Left colon (tissue), 2 donors: ENCODE data around the gene KIF5A. TPM values are rescaled to one million over a fixed set of nuclear protein-coding genes. Genes with fewer than 3 reads are reported as not detected.

Source experiments
- ATAC-seq: fragments of 200-7000 bp; cut with Tn5 transposase; one replicate; pipeline ENCODE4 v1.9.1; 2020; ENCODE audit warnings: mild to moderate bottlenecking, moderate library complexity
- DNase-seq, 2 donors: peaks; one replicate each; pipeline ENCODE4 v3.0.0-alpha.2; 2020
- intact Hi-C, 2 donors: fragments of 100-400 bp; cut with DNase I in 1 of 2; cut with micrococcal nuclease in 1 of 2; formaldehyde crosslinking; loops; one replicate each; pipeline versions ENCODE4 v1.11.2 to v1.14.0; 2022; cut with DNase I, micrococcal nuclease
- total RNA-seq, 2 donors: library from RNA; stranded (reverse); fragmentation: NEBNext Ultra II Directional; extraction: Animal tissue kit (Norgen Biotek cat#: 25700); gene quantifications; one replicate each; pipeline ENCODE4 v1.2.1, GENCODE V29; 2021
- donor health status: DM: no; HTN: no; CAD: no.
- donor health status: DM: yes; HTN: yes; CAD: no.

The KIF5A gene
- total RNA-seq, 2 donors from 2014 or later = 0.85 to 1.3 TPM

DNA sequence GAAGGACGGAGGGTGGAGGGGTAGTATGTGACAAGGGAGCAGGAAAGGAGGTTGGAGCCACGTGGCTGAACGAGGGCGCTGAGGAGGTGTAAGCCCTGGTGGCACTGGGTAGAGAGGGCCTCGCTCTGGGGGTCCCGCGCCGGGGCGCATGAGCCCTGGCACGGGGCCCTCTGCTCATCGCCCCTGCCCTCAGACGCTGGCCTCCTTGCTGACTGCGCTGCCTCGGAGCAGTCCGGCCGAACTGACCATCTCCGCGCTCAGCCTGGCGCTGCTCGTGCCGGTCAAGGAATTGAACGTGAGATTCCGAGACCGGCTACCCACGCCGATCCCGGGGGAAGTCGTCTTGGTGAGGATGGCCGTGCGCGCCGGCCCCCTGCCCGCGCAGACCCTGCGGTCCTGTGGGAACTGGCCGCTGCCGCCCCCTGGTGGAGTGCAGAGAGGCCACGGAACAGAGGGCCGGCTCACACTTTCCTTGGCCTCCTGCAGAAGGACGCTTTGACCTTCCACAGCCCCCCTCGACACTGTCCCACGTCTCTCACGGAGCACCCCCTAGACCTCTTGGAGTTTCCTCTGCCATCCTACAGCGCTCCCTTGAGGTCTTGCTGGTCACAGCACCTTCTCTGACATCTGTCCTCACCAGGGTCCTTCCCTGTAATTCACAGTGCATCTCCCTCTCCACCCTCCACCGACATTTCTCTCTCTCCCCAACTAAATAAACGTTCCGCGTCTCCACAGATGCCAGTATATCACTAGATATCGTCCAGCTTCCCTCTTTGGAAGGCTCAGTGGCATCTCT lies 71.9 kb downstream of the KIF5A start:
- intact Hi-C loops = loop anchor here (2.0 to 5.0 kb wide), 2 partner anchors 39 to 43 kb away; no protein-coding TSS in a partner anchor
- peak; percentile 77 for ATAC-seq
- peak in 1 of 2 donors; percentile 74 for DNase-seq

DNA sequence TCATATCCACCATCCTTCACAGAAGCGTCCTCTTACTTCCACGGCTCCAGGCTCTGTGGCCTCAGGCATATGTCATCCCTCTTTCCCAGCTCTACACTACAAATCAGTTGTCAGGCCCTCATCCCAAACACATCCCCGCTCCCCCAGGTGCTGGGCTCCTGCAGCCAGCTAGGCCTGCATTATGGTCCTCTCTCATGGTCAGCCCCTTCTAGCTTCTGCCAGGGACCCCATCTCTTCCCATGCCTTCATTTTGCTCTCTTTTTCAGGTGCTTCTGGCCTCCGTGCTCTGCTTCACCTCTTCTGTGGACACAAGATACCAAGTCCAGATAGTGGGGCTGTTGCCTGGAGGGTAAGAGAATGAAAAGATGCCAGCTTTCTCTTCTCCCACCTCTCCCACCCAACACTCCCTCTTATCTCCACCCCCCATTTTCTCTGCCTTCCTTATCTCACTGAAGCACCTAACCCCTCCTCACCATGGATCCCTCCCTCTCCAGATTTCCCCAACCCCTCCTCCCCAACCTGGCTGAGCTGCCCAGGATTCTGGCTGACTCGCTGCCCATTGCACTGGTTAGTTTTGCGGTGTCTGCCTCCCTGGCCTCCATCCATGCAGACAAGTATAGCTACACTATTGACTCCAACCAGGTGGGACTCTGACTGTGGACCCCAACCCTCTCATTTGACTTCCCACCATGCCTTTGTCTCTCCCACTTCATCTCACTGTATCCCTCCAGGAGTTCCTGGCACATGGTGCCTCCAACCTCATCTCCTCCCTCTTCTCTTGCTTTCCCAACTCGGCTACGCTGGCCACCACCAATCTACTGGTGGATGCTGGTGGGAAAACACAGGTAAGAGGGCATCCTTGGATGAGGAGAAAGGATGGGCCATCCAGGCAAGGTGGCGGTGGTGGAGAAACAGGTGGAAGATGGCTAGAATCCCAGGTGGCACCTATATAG lies 72.7 kb downstream of the KIF5A start:
- intact Hi-C loops = loop anchor here (2.0 to 5.0 kb wide), 2 partner anchors 40 to 44 kb away; no protein-coding TSS in a partner anchor
- no peak for ATAC-seq
- no peak for DNase-seq

DNA sequence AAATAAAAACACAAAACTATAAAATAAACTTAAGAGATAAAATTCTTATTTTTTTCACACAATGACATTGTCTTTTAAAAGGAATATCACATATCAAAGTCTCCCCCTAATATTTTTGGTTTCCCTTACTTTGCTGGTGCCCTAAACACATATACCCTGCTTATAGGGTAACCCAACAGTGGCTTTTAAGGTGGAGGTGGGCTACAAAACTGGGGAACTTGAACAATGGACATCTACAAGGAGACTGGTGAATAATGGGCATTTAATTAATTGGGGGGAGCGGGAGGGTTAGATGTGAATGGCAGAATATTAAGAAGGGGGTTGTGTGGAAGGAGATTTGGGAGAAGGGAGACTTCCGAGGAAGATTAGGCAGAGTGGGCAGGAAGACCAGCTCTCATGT lies 73.5 kb downstream of the KIF5A start:
- no peak for ATAC-seq

DNA sequence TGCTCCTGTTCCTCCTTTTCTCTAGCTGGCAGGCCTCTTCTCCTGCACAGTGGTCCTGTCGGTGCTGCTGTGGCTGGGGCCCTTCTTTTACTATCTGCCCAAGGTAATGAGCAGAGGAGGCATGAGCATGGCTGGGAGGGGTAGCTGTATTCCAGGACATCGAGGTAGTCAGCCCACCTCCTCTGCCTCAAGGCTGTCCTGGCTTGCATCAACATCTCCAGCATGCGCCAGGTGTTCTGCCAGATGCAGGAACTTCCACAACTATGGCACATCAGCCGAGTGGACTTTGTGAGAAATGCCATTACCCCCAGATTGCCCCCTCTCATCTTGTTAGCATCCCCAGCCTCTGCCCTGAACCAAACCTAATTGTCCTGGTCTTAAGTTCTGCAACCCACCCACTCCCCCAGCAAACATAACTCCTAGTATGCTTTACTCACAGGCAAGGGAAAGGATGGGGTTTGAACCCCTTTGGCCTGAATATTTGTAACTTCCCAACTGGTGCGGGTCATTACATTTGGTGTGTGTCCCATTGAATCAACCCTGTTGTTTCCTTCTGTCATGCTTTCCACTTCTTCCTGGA lies 74.1 kb downstream of the KIF5A start:
- intact Hi-C loops = loop anchor here (2.0 to 5.0 kb wide), 2 partner anchors 42 to 45 kb away; no protein-coding TSS in a partner anchor
- ATAC-seq (no peak), DNase-seq (no peak)

More for the DNA sequence above, 73.5 kb downstream of the KIF5A start:
- no peak for DNase-seq
- intact Hi-C loops = loop anchor here (2.0 to 5.0 kb wide), 2 partner anchors 41 to 45 kb away; no protein-coding TSS in a partner anchor

DNA sequence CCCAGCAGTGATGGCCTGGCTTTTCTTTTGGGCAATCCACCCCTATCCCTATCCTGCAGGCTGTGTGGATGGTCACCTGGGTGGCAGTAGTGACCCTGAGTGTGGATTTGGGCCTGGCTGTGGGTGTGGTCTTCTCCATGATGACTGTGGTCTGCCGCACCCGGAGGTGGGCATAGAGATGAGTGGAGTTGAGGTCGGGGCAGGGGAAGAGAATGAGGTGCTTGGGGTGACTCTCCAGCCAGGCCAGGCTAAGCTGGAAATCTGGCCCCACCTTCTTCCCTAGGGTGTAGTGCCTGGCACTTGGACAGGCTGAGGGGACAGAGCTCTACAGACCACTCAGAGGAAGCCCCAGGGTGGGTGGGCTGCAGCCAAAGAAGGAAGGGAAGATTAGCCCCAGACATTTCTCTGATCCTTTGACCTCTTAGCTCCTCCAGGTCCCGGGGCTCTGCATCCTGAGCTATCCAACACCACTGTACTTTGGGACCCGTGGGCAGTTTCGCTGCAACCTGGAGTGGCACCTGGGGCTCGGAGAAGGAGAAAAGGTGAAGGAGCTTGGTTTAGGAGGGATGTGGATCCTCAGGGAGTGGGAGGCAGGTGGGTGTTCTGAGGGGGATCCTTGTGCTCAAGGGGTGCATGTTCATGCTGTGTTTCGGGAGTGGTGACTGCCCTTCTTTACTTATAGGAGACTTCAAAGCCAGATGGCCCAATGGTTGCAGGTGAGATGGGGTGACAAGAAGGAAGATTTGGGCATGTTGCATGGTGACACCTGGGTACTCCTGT lies 74.8 kb downstream of the KIF5A start:
- ATAC-seq (no peak), DNase-seq (no peak)
- intact Hi-C loops = loop anchor here in 1 of 2 donors (5.0 kb wide), 1 partner anchor 42 kb away; no protein-coding TSS in a partner anchor

DNA sequence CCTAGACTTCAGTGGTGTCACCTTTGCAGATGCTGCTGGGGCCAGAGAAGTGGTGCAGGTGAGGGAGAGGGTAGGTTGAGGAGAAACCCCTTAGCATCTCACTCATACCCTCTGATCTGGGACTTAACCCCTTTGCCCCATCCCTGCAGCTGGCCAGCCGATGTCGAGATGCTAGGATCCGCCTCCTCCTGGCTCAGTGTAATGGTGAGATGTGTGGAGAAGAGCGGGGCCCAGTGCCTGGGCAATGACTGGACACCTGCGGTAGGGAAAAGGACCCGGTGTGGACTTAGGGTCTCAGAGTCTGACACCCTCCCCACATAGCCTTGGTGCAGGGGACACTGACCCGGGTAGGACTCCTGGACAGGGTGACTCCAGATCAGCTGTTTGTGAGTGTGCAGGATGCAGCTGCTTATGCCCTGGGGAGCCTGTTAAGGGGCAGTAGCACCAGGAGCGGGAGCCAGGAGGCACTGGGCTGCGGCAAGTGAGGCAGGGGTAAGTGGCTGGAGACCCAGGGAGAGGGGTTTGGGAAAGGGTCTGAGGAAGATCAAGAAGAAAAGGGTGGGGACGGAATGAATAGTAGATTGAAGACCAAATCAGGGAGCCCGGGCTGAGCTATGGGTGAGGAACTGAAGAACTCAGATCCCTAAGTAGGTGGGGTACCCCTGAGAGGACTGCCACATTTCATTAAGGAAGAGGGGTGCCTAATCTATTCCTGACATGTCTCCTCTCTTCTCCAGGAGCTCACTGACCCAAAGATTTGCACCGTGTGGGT lies 75.6 kb downstream of the KIF5A start:
- intact Hi-C loops = no loop called here
- DNase-seq (no peak), ATAC-seq (no peak)

DNA sequence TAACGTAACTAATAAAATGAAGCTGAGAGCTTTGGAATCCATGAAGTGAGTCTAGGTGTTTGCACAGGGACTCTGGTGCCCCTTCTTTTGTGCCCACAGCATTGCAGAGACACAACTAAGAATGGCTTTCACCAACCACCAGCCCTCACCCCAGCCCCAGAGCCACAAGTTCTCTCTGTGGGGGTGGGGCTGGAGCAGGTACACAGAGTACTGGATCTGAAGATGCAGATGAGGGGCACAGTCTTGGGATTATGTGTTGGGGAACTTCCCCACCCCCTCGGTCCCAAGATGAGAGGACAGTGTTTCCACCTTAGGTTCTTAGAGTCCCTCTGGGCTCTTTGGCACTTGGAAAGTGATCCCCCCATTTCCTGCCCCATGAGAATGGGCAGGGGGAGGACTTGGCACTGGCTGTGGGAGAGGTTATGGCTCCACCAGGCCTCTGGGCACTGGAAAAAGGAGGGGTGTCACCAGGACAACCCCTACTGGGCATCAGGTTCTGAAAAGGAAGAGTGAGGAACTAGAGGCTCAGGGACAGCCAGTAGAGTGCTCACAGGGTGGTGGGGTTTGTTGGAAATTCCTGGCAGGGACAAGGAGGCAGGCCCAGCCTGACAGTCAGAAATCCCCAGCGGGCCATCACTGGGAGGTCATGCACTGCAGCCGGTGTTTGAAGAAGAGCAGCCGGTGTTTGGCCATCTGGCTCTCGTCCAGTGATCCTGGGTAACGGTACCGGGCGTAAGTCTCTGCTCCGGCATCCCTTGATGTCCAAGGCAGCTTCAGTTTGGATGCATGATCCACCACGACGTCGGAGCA lies 76.5 kb downstream of the KIF5A start:
- intact Hi-C loops = no loop called here
- no peak for ATAC-seq

DNA sequence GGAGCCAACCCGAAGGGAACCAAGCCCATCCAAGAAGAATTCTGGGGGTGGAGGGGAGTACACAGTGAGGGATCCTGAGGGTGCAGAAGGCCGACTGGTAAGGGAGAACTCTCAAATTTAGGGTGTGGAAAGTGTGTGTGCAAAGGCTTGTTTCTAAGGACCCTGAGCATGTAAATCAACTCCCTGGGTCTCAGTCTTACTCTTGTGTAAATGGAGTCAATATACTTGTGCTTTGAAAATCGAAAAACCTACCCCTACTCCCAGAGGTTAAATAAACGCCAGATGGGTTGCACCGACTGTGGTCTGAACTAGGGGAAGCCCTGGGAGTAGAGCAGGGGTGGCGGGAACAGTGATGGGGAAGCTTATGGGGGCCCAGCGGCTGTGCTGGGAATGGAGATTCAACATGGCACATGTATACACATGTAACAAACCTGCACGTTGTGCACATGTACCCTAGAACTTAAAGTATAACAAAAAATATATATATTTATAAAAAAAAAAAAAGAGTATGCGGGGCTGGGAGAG lies 77.1 kb downstream of the KIF5A start:
- no peak for ATAC-seq
- DNase-seq = no peak
- intact Hi-C loops = no loop called here

More for the DNA sequence above, 76.5 kb downstream of the KIF5A start:
- DNase-seq = no peak

DNA sequence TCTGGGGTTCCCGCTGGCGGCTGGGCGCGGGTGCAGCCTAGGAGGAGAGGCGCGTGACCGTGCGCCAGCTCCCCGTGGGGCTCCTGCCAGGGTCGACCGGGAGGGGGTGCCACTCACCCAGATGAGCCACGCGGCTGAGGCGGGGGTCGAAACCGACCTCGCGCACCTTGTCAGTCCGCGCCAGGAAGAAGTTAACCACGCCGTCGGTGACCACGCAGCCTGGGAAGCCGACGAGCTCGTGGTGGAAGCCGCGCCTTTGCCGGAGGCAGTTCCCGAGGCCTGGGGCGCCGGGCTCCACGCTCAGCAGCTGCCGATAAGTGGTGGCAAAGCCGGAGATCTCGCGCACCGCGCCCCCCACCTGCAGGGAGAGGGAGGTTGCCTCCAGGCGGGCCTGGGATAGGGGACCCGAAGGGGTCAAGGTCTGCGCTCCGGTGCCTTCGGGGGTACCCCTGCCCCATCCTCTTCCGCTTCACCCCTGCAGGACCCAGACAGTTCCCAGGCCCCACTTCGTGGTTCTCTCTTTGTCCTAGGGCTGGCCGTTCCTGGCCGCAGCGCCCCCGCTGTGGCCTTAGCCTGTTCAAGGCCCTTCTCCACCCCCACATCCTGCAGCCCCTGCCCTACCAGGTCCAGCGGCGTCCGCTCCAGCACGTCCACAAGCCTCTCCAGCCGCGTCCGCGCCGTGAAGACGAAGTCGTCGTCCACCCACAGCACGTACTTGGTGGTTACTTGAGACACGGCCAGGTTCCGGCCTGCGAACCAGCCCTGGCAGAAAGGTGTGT lies 77.8 kb downstream of the KIF5A start:
- peak; percentile 13 for ATAC-seq
- no peak for DNase-seq
- intact Hi-C loops = no loop called here

DNA sequence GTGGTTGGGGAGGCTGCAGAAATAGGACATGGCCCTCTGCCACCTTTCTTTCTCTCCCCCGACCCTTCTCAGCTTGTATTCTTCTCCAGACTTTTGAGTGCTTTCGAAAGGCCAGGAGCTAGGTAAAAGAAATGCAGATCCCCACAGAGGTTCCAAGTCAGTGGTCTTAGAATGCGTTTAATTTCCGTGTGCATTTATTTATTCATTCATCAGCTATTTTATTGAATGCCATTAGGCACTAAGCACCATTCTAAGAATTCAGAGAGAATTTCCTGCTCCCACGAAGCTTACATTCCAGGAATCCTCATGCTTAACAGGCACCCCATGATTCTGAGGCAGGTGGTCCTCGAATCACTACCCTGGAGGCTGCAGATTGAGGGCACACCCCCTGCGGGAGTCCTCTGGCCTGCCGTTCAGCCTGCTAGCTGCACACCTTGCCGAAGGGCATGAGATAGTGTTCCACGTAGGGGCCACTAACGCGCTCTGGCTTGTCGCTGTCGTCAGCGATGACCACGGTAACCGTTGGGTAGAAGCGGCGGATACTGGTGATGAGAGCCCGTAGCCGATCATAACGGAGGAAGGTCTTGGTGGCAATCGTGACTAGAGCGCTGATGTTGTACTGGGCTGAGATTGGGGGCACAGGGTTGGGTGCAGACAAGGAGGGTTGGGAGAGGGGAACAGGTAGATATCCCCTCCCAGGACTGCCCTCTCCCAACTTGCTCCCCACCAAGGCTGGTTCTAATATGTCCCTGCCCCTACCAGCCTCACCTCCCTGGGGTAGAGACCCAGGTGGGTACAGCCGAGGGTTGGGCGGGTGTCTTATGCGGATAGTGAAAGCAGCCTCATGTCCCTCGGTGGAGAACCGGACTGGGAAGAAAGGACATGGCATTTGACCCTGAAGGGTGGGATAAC lies 78.7 kb downstream of the KIF5A start:
- ATAC-seq = no peak
- DNase-seq = no peak
- intact Hi-C loops = no loop called here

DNA sequence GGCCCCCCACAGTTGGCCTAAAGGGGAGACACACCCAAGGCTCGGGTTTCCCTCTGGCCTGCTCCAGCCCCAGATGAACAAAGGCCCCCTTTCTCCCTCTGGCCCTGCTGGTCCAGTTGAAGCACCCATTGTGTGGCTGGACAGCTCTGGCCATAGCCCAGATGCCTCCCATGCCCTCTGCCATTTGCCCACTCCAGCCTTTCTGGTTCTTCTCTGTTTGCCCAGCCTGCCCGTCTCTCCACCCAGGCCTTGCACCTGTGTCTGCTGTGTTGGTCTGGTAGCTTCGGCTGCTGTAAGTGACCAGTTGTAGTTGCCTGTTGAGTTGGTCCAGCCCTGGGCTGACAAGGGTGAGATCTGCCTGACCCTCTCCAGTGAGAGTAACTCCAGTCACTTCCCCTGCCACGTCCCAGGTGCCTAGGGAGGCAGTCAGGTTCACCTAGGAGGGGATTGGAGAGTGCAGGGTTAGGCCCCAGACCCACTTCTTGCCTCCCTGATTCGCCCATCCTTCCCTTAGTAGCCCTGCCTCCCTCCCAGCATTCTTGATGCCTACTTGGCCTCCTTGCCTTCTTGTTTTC lies 80.1 kb downstream of the KIF5A start:
- intact Hi-C loops = loop anchor here in 1 of 2 donors (10.0 kb wide), 1 partner anchor 55 kb away; no protein-coding TSS in a partner anchor
- ATAC-seq (no peak), DNase-seq (no peak)

DNA sequence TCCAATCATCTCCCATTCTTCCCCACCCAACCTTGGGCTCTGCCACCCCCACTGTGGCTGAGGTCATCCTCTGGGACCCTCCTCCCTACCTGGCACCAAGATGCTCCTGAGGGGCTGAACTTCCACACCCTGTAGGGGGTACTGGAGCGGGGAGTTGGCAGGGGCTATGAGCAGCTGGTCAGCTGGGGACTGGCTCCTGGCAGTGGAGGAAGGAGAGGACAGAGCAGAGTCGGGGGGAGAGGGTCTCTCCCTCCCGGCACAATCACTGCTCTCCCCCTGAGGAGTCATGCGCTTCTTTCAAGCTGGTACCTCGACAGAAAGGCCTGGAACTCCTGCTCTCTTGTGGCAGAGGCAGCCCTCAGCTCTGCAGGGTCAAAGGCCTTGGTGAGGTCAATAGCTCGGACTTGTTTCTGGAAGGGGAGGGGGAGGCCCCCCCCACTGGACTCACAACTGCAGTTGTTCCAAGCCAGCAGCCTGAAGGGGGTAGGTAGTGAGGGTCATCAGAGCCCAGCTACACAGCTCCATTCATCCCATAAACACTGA lies 81.1 kb downstream of the KIF5A start:
- ATAC-seq = no peak
- intact Hi-C loops = loop anchor here in 1 of 2 donors (10.0 kb wide), 1 partner anchor 54 kb away; no protein-coding TSS in a partner anchor
- DNase-seq = no peak

DNA sequence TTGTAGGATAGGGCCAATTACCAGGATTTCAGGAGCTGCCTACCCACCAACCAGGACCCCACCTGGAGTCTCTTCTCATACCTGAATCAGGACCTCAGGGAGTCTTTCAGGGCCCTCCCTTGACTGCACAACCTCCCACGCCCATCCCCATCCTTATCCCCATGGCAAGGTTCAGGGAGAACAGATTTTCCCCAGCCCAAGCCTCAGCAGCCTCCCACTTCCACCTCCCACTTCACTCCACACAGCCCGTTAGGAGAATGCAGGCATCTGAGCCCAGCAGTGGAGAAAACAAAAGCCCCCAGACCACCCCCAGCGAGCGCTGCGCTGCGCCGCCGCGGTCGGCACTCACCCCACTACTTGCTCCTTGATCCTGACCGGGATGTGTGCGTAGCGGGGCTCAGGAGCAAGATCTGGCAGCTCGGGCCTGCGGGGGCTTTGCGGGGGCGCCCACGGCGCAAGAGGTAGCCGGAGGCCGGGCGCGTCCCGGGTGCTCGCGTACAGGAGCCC lies 81.8 kb downstream of the KIF5A start:
- ATAC-seq (no peak), DNase-seq (no peak)
- intact Hi-C loops = loop anchor here in 1 of 2 donors (10.0 kb wide), 1 partner anchor 53 kb away; no protein-coding TSS in a partner anchor
